Large intestine (tissue), 3 donors: Measurements from ENCODE around the gene NT5C1A. TPM values are rescaled to one million over a fixed set of nuclear protein-coding genes. Genes with fewer than 3 reads are reported as not detected.
A peak's percentile ranks its signal among the peaks of the same experiment; 100 is the strongest.

Experiments used
- DNase-seq, 2 donors: peaks; one replicate each; pipeline versions ENCODE4 v3.0.0 to v3.0.0-alpha.2; 2013
- H3K27ac ChIP-seq: one replicate; pipeline ENCODE4 v1.5.1; 2013; ENCODE audit warnings: low read length
- H3K27me3 ChIP-seq: 2 replicates; pipeline ENCODE4 v1.6.1; 2013; ENCODE audit warnings: low read length; ENCODE audit not compliant: control insufficient read depth, insufficient read depth
- H3K36me3 ChIP-seq: 2 replicates; pipeline ENCODE4 v1.6.1; 2013; ENCODE audit warnings: low read length; ENCODE audit not compliant: control insufficient read depth, insufficient read depth
- H3K4me1 ChIP-seq: one replicate; pipeline ENCODE4 v1.6.1; 2013; ENCODE audit warnings: low read length; ENCODE audit not compliant: control insufficient read depth, insufficient read depth
- H3K4me3 ChIP-seq: one replicate; pipeline ENCODE4 v1.5.1; 2013; ENCODE audit warnings: low read length
- H3K9me3 ChIP-seq: one replicate; pipeline ENCODE4 v1.6.1; 2013; ENCODE audit warnings: mild to moderate bottlenecking, low read depth, low read length, moderate library complexity; ENCODE audit not compliant: control insufficient read depth
- WGBS: methylation state at CpG from one replicate; pipeline ENCODE4 v1.1.5; 2013; ENCODE audit warnings: low lambda C conversion rate; ENCODE audit not compliant: insufficient coverage; 5-methylcytosine and 5-hydroxymethylcytosine counted together
- polyA plus RNA-seq: library from polyadenylated mRNA; unstranded; fragments of 120-200 nt; gene quantifications from one replicate; pipeline ENCODE4 v1.2.1, GENCODE V29; 2013

The NT5C1A gene
- polyA plus RNA-seq, 1 donor = 0.21 TPM

GRCh38 chr1:39678889-39679288, 7.0 kb upstream of the NT5C1A start:
- 69% methylated on average over 2 of the region's 2 CpGs for WGBS
- Histone ChIP-seq H3K27ac (no peak overlapping the region), H3K9me3 (no peaks in the 10 kb centered on the region), H3K36me3 (no peaks in the 10 kb centered on the region), H3K4me3 (no peak overlapping the region), H3K4me1 (no peaks in the 10 kb centered on the region), H3K27me3 (peaks cover 52% of the 10 kb centered on the region)
- no peak for DNase-seq

- Histone ChIP-seq H3K27me3 (peaks cover 52% of the 10 kb centered on the region), H3K9me3 (no peaks in the 10 kb centered on the region), H3K36me3 (no peaks in the 10 kb centered on the region), H3K4me3 (no peak overlapping the region), H3K4me1 (no peaks in the 10 kb centered on the region), H3K27ac (no peak overlapping the region)
- WGBS = no CpG with 5 or more reads among the region's 4 CpGs
- DNase-seq = no peak
These were observed 5.7 kb upstream of the NT5C1A start for GRCh38 chr1:39677645-39678044.

- H3K36me3 ChIP-seq = no peaks in the 10 kb centered on the region
- peaks cover 52% of the 10 kb centered on the region for H3K27me3 ChIP-seq
- H3K4me1 ChIP-seq = no peaks in the 10 kb centered on the region
- no peaks in the 10 kb centered on the region for H3K9me3 ChIP-seq
- no peak for DNase-seq
- no CpG with 5 or more reads among the region's 6 CpGs for WGBS
- H3K4me3 ChIP-seq = no peak overlapping the region
- no peak overlapping the region for H3K27ac ChIP-seq
These were observed 5.1 kb upstream of the NT5C1A start for GRCh38 chr1:39676948-39677548.

- H3K27me3 ChIP-seq = peaks cover 54% of the 10 kb centered on the region
- no peak overlapping the region for H3K27ac ChIP-seq
- H3K36me3 ChIP-seq = no peaks in the 10 kb centered on the region
- H3K4me1 ChIP-seq = peaks cover 8% of the 10 kb centered on the region
- H3K9me3 ChIP-seq = peaks cover 9% of the 10 kb centered on the region
- H3K4me3 ChIP-seq = no peak overlapping the region
- DNase-seq = no peak
- WGBS = no CpG with 5 or more reads among the region's 1 CpG
These were observed 3.3 kb upstream of the NT5C1A start for GRCh38 chr1:39675220-39675619.

- Histone ChIP-seq H3K27ac (no peak overlapping the region), H3K9me3 (peaks cover 9% of the 10 kb centered on the region), H3K27me3 (peaks cover 61% of the 10 kb centered on the region), H3K4me1 (peaks cover 8% of the 10 kb centered on the region), H3K36me3 (no peaks in the 10 kb centered on the region), H3K4me3 (no peak overlapping the region)
- no CpG with 5 or more reads among the region's 3 CpGs for WGBS
- DNase-seq = no peak
These were observed 1.3 kb upstream of the NT5C1A start for GRCh38 chr1:39673215-39673614.

- peak in 1 of 2 donors; percentile 10 for DNase-seq
- Histone ChIP-seq H3K27me3 (peaks cover 64% of the 10 kb centered on the region), H3K27ac (no peak overlapping the region), H3K4me1 (peaks cover 8% of the 10 kb centered on the region), H3K36me3 (no peaks in the 10 kb centered on the region), H3K9me3 (peaks cover 9% of the 10 kb centered on the region), H3K4me3 (peak overlapping the region; percentile 16)
- no CpG with 5 or more reads among the region's 12 CpGs for WGBS
These were observed 642 bp upstream of the NT5C1A start for GRCh38 chr1:39672551-39672947.

- no peak overlapping the region for H3K27ac ChIP-seq
- peaks cover 8% of the 10 kb centered on the region for H3K4me1 ChIP-seq
- no peak for DNase-seq
- no peaks in the 10 kb centered on the region for H3K36me3 ChIP-seq
- peak overlapping the region; percentile 24 for H3K4me3 ChIP-seq
- H3K27me3 ChIP-seq = peaks cover 68% of the 10 kb centered on the region
- H3K9me3 ChIP-seq = peaks cover 9% of the 10 kb centered on the region
- no CpG with 5 or more reads among the region's 26 CpGs for WGBS
These were observed 494 bp downstream of the NT5C1A start for GRCh38 chr1:39671433-39671792.

- Histone ChIP-seq H3K9me3 (peaks cover 9% of the 10 kb centered on the region), H3K4me1 (peaks cover 8% of the 10 kb centered on the region), H3K4me3 (no peak overlapping the region), H3K36me3 (no peaks in the 10 kb centered on the region), H3K27me3 (peaks cover 76% of the 10 kb centered on the region), H3K27ac (no peak overlapping the region)
- WGBS = no CpG with 5 or more reads among the region's 1 CpG
- DNase-seq = no peak
These were observed 1.2 kb downstream of the NT5C1A start for GRCh38 chr1:39670689-39671088.

- WGBS = no CpG with 5 or more reads among the region's 3 CpGs
- no peak overlapping the region for H3K4me3 ChIP-seq
- peaks cover 73% of the 10 kb centered on the region for H3K27me3 ChIP-seq
These were observed 3.0 kb downstream of the NT5C1A start for GRCh38 chr1:39668894-39669293.

GRCh38 chr1:39668111-39668510, 3.8 kb downstream of the NT5C1A start:
- H3K4me3 ChIP-seq = no peak overlapping the region
- H3K9me3 ChIP-seq = peaks cover 9% of the 10 kb centered on the region
- peaks cover 8% of the 10 kb centered on the region for H3K4me1 ChIP-seq
- WGBS = no CpG with 5 or more reads among the region's 3 CpGs
- no peak for DNase-seq
- no peak overlapping the region for H3K27ac ChIP-seq
- H3K27me3 ChIP-seq = peaks cover 66% of the 10 kb centered on the region
- no peaks in the 10 kb centered on the region for H3K36me3 ChIP-seq

More at GRCh38 chr1:39668894-39669293, 3.0 kb downstream of the NT5C1A start:
- no peak for DNase-seq
- peaks cover 9% of the 10 kb centered on the region for H3K9me3 ChIP-seq
- H3K36me3 ChIP-seq = no peaks in the 10 kb centered on the region
- H3K27ac ChIP-seq = no peak overlapping the region
- H3K4me1 ChIP-seq = peaks cover 8% of the 10 kb centered on the region

- Histone ChIP-seq H3K36me3 (no peaks in the 10 kb centered on the region), H3K9me3 (peaks cover 7% of the 10 kb centered on the region), H3K4me1 (peaks cover 8% of the 10 kb centered on the region), H3K27me3 (peaks cover 53% of the 10 kb centered on the region), H3K4me3 (no peak overlapping the region), H3K27ac (no peak overlapping the region)
- WGBS = no CpG with 5 or more reads among the region's 3 CpGs
- no peak for DNase-seq
These were observed 5.1 kb downstream of the NT5C1A start for GRCh38 chr1:39666772-39667171.
